ENCODE measurements around the gene L3MBTL1. TPM values are rescaled to one million over a fixed set of nuclear protein-coding genes. Genes with fewer than 3 reads are reported as not detected.
A peak's percentile ranks its signal among the peaks of the same experiment; 100 is the strongest.

The L3MBTL1 gene
- total and polyA plus RNA-seq, 2 donors from 2014 or later, result 4.8 to 16.2 TPM

- DNase-seq, result peak in 1 of 5 donors; percentile 3
- H3K27me3 ChIP-seq (ENCODE audit: control insufficient read depth, insufficient read depth, low read length), result no peaks in the 10 kb centered on the region
- no peak overlapping the region for H3K4me3 ChIP-seq (ENCODE audit: low read length in 3 of 3)
- intact Hi-C loops (cut with DNase I), result no loop called here
- no peak for TF ChIP-seq CTCF (IDR thresholded peaks at IDR 0.05; ENCODE audit: borderline replicate concordance, extremely low read depth, insufficient read depth)
- H3K27ac ChIP-seq (ENCODE audit: low read depth in 2 of 2, low read length in 2 of 2), result no peak overlapping the region
- H3K36me3 ChIP-seq (ENCODE audit: control insufficient read depth in 2 of 3, insufficient read depth in 3 of 3, low read length in 3 of 3), result peaks cover 0 to 35% (median 33%) of the 10 kb centered on the region in 3 donors
- peaks cover 0 to 3% (median under 1%) of the 10 kb centered on the region in 3 donors for H3K4me1 ChIP-seq (ENCODE audit: control insufficient read depth in 2 of 3, insufficient read depth in 2 of 3, low read depth in 1 of 3, low read length in 3 of 3)
- no peak for FAIRE-seq
- H3K9me3 ChIP-seq (ENCODE audit: control insufficient read depth in 2 of 3, insufficient read depth in 1 of 3, low read length in 3 of 3), result no peaks in the 10 kb centered on the region
- no peak overlapping the region for H3K9ac ChIP-seq (ENCODE audit: low read length in 3 of 3)
Measured at GRCh38 chr20:43568706-43569105, 61.2 kb downstream of the L3MBTL1 start.

GRCh38 chr20:43569282-43569681 lies 61.8 kb downstream of the L3MBTL1 start:
- H3K36me3 ChIP-seq (ENCODE audit: control insufficient read depth in 2 of 3, insufficient read depth in 3 of 3, low read length in 3 of 3), result peaks cover 0 to 39% (median 33%) of the 10 kb centered on the region in 3 donors
- no peak for TF ChIP-seq CTCF (IDR thresholded peaks at IDR 0.05; ENCODE audit: borderline replicate concordance, extremely low read depth, insufficient read depth)
- no peak overlapping the region for H3K4me3 ChIP-seq (ENCODE audit: low read length in 3 of 3)
- peaks cover 0 to 2% (median 0%) of the 10 kb centered on the region in 3 donors for H3K4me1 ChIP-seq (ENCODE audit: control insufficient read depth in 2 of 3, insufficient read depth in 2 of 3, low read depth in 1 of 3, low read length in 3 of 3)
- no peaks in the 10 kb centered on the region for H3K27me3 ChIP-seq (ENCODE audit: control insufficient read depth, insufficient read depth, low read length)
- FAIRE-seq, result no peak
- H3K9me3 ChIP-seq (ENCODE audit: control insufficient read depth in 2 of 3, insufficient read depth in 1 of 3, low read length in 3 of 3), result no peaks in the 10 kb centered on the region
- no peak overlapping the region for H3K27ac ChIP-seq (ENCODE audit: low read depth in 2 of 2, low read length in 2 of 2)
- peak in 1 of 5 donors; percentile 39 for DNase-seq
- intact Hi-C loops (cut with DNase I), result no loop called here
- no peak overlapping the region for H3K9ac ChIP-seq (ENCODE audit: low read length in 3 of 3)

- Histone ChIP-seq H3K27ac (ENCODE audit: low read depth in 2 of 2, low read length in 2 of 2) (no peak overlapping the region), H3K27me3 (ENCODE audit: control insufficient read depth, insufficient read depth, low read length) (no peaks in the 10 kb centered on the region), H3K4me1 (ENCODE audit: control insufficient read depth in 2 of 3, insufficient read depth in 2 of 3, low read depth in 1 of 3, low read length in 3 of 3) (peaks cover 0 to 2% (median 0%) of the 10 kb centered on the region in 3 donors), H3K4me3 (ENCODE audit: low read length in 3 of 3) (no peak overlapping the region), H3K9ac (ENCODE audit: low read length in 3 of 3) (no peak overlapping the region), H3K9me3 (ENCODE audit: control insufficient read depth in 2 of 3, insufficient read depth in 1 of 3, low read length in 3 of 3) (no peaks in the 10 kb centered on the region), H3K36me3 (ENCODE audit: control insufficient read depth in 2 of 3, insufficient read depth in 3 of 3, low read length in 3 of 3) (peaks cover 0 to 49% (median 40%) of the 10 kb centered on the region in 3 donors)
- intact Hi-C loops (cut with DNase I), result no loop called here
- DNase-seq (no peak), FAIRE-seq (no peak)
- no peak for TF ChIP-seq CTCF (IDR thresholded peaks at IDR 0.05; ENCODE audit: borderline replicate concordance, extremely low read depth, insufficient read depth)
Measured at GRCh38 chr20:43570496-43570895, 63.0 kb downstream of the L3MBTL1 start.

- no peak overlapping the region for H3K4me3 ChIP-seq (ENCODE audit: low read length in 3 of 3)
- intact Hi-C loops (cut with DNase I), result no loop called here
- no peak for TF ChIP-seq CTCF (IDR thresholded peaks at IDR 0.05; ENCODE audit: borderline replicate concordance, extremely low read depth, insufficient read depth)
- H3K27me3 ChIP-seq (ENCODE audit: control insufficient read depth, insufficient read depth, low read length), result no peaks in the 10 kb centered on the region
- peaks cover 0 to 2% (median 0%) of the 10 kb centered on the region in 3 donors for H3K4me1 ChIP-seq (ENCODE audit: control insufficient read depth in 2 of 3, insufficient read depth in 2 of 3, low read depth in 1 of 3, low read length in 3 of 3)
- FAIRE-seq (no peak), DNase-seq (peak in 1 of 5 donors; percentile 28)
- H3K9me3 ChIP-seq (ENCODE audit: control insufficient read depth in 2 of 3, insufficient read depth in 1 of 3, low read length in 3 of 3), result no peaks in the 10 kb centered on the region
- H3K36me3 ChIP-seq (ENCODE audit: control insufficient read depth in 2 of 3, insufficient read depth in 3 of 3, low read length in 3 of 3), result peaks cover 0 to 49% (median 43%) of the 10 kb centered on the region in 3 donors
- H3K27ac ChIP-seq (ENCODE audit: low read depth in 2 of 2, low read length in 2 of 2), result no peak overlapping the region
- H3K9ac ChIP-seq (ENCODE audit: low read length in 3 of 3), result no peak overlapping the region
Measured at GRCh38 chr20:43571310-43571709, 63.8 kb downstream of the L3MBTL1 start.

Data from kidney (tissue), 14 donors.